Stimulated activated naive CD8-positive, alpha-beta T cell treated with anti-CD3 and anti-CD28 coated beads, Interleukin-15, Interleukin-2, amounts not matched to agents 100 ng/mL and 50 ng/mL, for 24 hours (primary cell): Measurements from ENCODE around the gene KCNH1.

Experiments used
- H3K27ac Mint-ChIP-seq: one replicate; pipeline ENCODE4 v1.8.0; 2021; ENCODE audit warnings: mild to moderate bottlenecking, mixed read lengths
- H3K27me3 Mint-ChIP-seq: one replicate; pipeline ENCODE4 v1.8.0; 2021; ENCODE audit warnings: mixed read lengths
- H3K36me3 Mint-ChIP-seq: one replicate; pipeline ENCODE4 v1.8.0; 2021; ENCODE audit warnings: low read depth, mixed read lengths
- H3K4me1 Mint-ChIP-seq: one replicate; pipeline ENCODE4 v1.8.0; 2021; ENCODE audit warnings: low read depth, mixed read lengths
- H3K4me3 Mint-ChIP-seq: one replicate; pipeline ENCODE4 v1.8.0; 2021; ENCODE audit warnings: mild to moderate bottlenecking, mixed read lengths
- H3K9me3 Mint-ChIP-seq: one replicate; pipeline ENCODE4 v1.8.0; 2021; ENCODE audit warnings: mixed read lengths

KCNH1 gene

GRCh38 chr1:211133836-211134669, at the start of gene KCNH1:
Gene KCNH1, minus strand, starts transcription at chr1:211134148. Its CDS starts 203 bp downstream, at chr1:211133945.
- Mint-ChIP-seq H3K27me3 (peaks cover 78% of the 10 kb centered on the region), H3K9me3 (no peaks in the 10 kb centered on the region), H3K27ac (no peak within 1 kb of the TSS), H3K4me3 (peak within 1 kb of the TSS; percentile 65), H3K4me1 (peaks cover 18% of the 10 kb centered on the region), H3K36me3 (no peaks in the 10 kb centered on the region)

GRCh38 chr1:211182746-211183145, 48.8 kb upstream of the KCNH1 start:
- H3K4me3 Mint-ChIP-seq = no peak overlapping the region
- H3K27me3 Mint-ChIP-seq = peaks cover 3% of the 10 kb centered on the region
- H3K36me3 Mint-ChIP-seq = no peaks in the 10 kb centered on the region
- H3K4me1 Mint-ChIP-seq = no peaks in the 10 kb centered on the region
- no peak overlapping the region for H3K27ac Mint-ChIP-seq
- H3K9me3 Mint-ChIP-seq = no peaks in the 10 kb centered on the region

- peaks cover 4% of the 10 kb centered on the region for H3K36me3 Mint-ChIP-seq
- H3K4me1 Mint-ChIP-seq = no peaks in the 10 kb centered on the region
- peaks cover 15% of the 10 kb centered on the region for H3K27me3 Mint-ChIP-seq
- peaks cover 21% of the 10 kb centered on the region for H3K9me3 Mint-ChIP-seq
- H3K4me3 Mint-ChIP-seq = no peak overlapping the region
- H3K27ac Mint-ChIP-seq = no peak overlapping the region
Observed at GRCh38 chr1:211174375-211174774, 40.4 kb upstream of the KCNH1 start.

GRCh38 chr1:211172657-211173056, 38.7 kb upstream of the KCNH1 start:
- H3K27me3 Mint-ChIP-seq = peaks cover 11% of the 10 kb centered on the region
- H3K4me3 Mint-ChIP-seq = no peak overlapping the region
- H3K36me3 Mint-ChIP-seq = peaks cover 6% of the 10 kb centered on the region
- H3K4me1 Mint-ChIP-seq = no peaks in the 10 kb centered on the region
- peaks cover 31% of the 10 kb centered on the region for H3K9me3 Mint-ChIP-seq
- H3K27ac Mint-ChIP-seq = no peak overlapping the region

- peaks cover 6% of the 10 kb centered on the region for H3K36me3 Mint-ChIP-seq
- peaks cover 29% of the 10 kb centered on the region for H3K27me3 Mint-ChIP-seq
- peaks cover 37% of the 10 kb centered on the region for H3K9me3 Mint-ChIP-seq
- H3K4me3 Mint-ChIP-seq = no peak overlapping the region
- no peak overlapping the region for H3K27ac Mint-ChIP-seq
- no peaks in the 10 kb centered on the region for H3K4me1 Mint-ChIP-seq
Observed at GRCh38 chr1:211169353-211169752, 35.4 kb upstream of the KCNH1 start.

GRCh38 chr1:211158866-211159265, 24.9 kb upstream of the KCNH1 start:
- peaks cover 13% of the 10 kb centered on the region for H3K27me3 Mint-ChIP-seq

GRCh38 chr1:211155040-211155439, 21.1 kb upstream of the KCNH1 start:
- Mint-ChIP-seq H3K27me3 (peaks cover 7% of the 10 kb centered on the region), H3K4me1 (no peaks in the 10 kb centered on the region), H3K36me3 (no peaks in the 10 kb centered on the region), H3K9me3 (peaks cover 13% of the 10 kb centered on the region), H3K27ac (no peak overlapping the region), H3K4me3 (no peak overlapping the region)

More at GRCh38 chr1:211158866-211159265, 24.9 kb upstream of the KCNH1 start:
- H3K9me3 Mint-ChIP-seq = peaks cover 13% of the 10 kb centered on the region
- no peak overlapping the region for H3K27ac Mint-ChIP-seq
- H3K4me1 Mint-ChIP-seq = no peaks in the 10 kb centered on the region
- H3K4me3 Mint-ChIP-seq = no peak overlapping the region
- no peaks in the 10 kb centered on the region for H3K36me3 Mint-ChIP-seq

GRCh38 chr1:211153932-211154331, 20.0 kb upstream of the KCNH1 start:
- Mint-ChIP-seq H3K36me3 (no peaks in the 10 kb centered on the region), H3K27me3 (peaks cover 7% of the 10 kb centered on the region), H3K4me3 (no peak overlapping the region), H3K4me1 (no peaks in the 10 kb centered on the region), H3K27ac (no peak overlapping the region), H3K9me3 (peaks cover 13% of the 10 kb centered on the region)

- H3K27me3 Mint-ChIP-seq = peaks cover 13% of the 10 kb centered on the region
Observed at GRCh38 chr1:211148366-211148765, 14.4 kb upstream of the KCNH1 start.

GRCh38 chr1:211145944-211146343, 12.0 kb upstream of the KCNH1 start:
- Mint-ChIP-seq H3K36me3 (no peaks in the 10 kb centered on the region), H3K4me3 (no peak overlapping the region), H3K27me3 (peaks cover 27% of the 10 kb centered on the region), H3K9me3 (no peaks in the 10 kb centered on the region), H3K27ac (no peak overlapping the region), H3K4me1 (no peaks in the 10 kb centered on the region)

More at GRCh38 chr1:211148366-211148765, 14.4 kb upstream of the KCNH1 start:
- H3K4me1 Mint-ChIP-seq = no peaks in the 10 kb centered on the region
- no peak overlapping the region for H3K4me3 Mint-ChIP-seq
- H3K27ac Mint-ChIP-seq = no peak overlapping the region
- H3K9me3 Mint-ChIP-seq = no peaks in the 10 kb centered on the region
- H3K36me3 Mint-ChIP-seq = no peaks in the 10 kb centered on the region

- Mint-ChIP-seq H3K27ac (no peak overlapping the region), H3K36me3 (no peaks in the 10 kb centered on the region), H3K4me1 (peaks cover 18% of the 10 kb centered on the region), H3K4me3 (no peak overlapping the region), H3K9me3 (no peaks in the 10 kb centered on the region), H3K27me3 (peaks cover 81% of the 10 kb centered on the region)
Observed at GRCh38 chr1:211135342-211135950, 1.5 kb upstream of the KCNH1 start.

GRCh38 chr1:211133393-211133835, 534 bp downstream of the KCNH1 start:
- Mint-ChIP-seq H3K4me1 (peaks cover 18% of the 10 kb centered on the region), H3K9me3 (no peaks in the 10 kb centered on the region), H3K27me3 (peaks cover 71% of the 10 kb centered on the region), H3K4me3 (peak overlapping the region; percentile 65), H3K36me3 (no peaks in the 10 kb centered on the region), H3K27ac (no peak overlapping the region)

- H3K4me3 Mint-ChIP-seq = peak overlapping the region; percentile 18
- H3K27ac Mint-ChIP-seq = no peak overlapping the region
- H3K4me1 Mint-ChIP-seq = peaks cover 18% of the 10 kb centered on the region
- H3K36me3 Mint-ChIP-seq = no peaks in the 10 kb centered on the region
- H3K9me3 Mint-ChIP-seq = no peaks in the 10 kb centered on the region
- peaks cover 66% of the 10 kb centered on the region for H3K27me3 Mint-ChIP-seq
Observed at GRCh38 chr1:211132721-211133392, 1.1 kb downstream of the KCNH1 start.

GRCh38 chr1:211129776-211130175, 4.2 kb downstream of the KCNH1 start:
- Mint-ChIP-seq H3K4me1 (peaks cover 10% of the 10 kb centered on the region), H3K27me3 (peaks cover 55% of the 10 kb centered on the region), H3K36me3 (no peaks in the 10 kb centered on the region), H3K9me3 (no peaks in the 10 kb centered on the region), H3K4me3 (no peak overlapping the region), H3K27ac (no peak overlapping the region)

- no peak overlapping the region for H3K27ac Mint-ChIP-seq
- H3K4me3 Mint-ChIP-seq = no peak overlapping the region
- no peaks in the 10 kb centered on the region for H3K4me1 Mint-ChIP-seq
- no peaks in the 10 kb centered on the region for H3K9me3 Mint-ChIP-seq
- H3K27me3 Mint-ChIP-seq = peaks cover 47% of the 10 kb centered on the region
- H3K36me3 Mint-ChIP-seq = no peaks in the 10 kb centered on the region
Observed at GRCh38 chr1:211127166-211127565, 6.8 kb downstream of the KCNH1 start.
